ENCODE results near the gene HS1BP3.

Gene HS1BP3

GRCh38 chr2:20588918-20589871, 61.7 kb downstream of the HS1BP3 start:
- no peak for DNase-seq (ENCODE audit: extremely low read depth in 1 of 2, low read depth in 1 of 2)

- no peak for DNase-seq (ENCODE audit: extremely low read depth in 1 of 2, low read depth in 1 of 2)
These were observed 64.9 kb downstream of the HS1BP3 start for GRCh38 chr2:20585710-20586594.

DNA sequence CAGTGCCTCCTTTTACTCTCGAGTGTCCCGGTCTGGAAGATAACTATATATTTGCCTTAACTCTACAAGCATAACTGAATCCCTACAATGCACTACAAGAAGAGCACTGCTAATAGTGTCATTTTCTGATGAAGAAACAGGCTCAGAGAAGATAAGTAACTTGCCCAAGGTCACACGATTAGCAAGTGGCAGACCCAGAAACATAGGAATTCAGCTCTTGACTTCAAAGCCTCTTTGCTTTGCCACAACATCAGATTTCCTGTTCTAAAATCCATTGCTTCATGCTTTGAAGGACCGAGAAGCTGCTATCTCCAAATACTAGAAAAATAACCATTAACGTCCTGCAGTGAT, 65.6 kb downstream of the HS1BP3 start:
- DNase-seq (ENCODE audit: extremely low read depth in 1 of 2, low read depth in 1 of 2) = no peak

DNA sequence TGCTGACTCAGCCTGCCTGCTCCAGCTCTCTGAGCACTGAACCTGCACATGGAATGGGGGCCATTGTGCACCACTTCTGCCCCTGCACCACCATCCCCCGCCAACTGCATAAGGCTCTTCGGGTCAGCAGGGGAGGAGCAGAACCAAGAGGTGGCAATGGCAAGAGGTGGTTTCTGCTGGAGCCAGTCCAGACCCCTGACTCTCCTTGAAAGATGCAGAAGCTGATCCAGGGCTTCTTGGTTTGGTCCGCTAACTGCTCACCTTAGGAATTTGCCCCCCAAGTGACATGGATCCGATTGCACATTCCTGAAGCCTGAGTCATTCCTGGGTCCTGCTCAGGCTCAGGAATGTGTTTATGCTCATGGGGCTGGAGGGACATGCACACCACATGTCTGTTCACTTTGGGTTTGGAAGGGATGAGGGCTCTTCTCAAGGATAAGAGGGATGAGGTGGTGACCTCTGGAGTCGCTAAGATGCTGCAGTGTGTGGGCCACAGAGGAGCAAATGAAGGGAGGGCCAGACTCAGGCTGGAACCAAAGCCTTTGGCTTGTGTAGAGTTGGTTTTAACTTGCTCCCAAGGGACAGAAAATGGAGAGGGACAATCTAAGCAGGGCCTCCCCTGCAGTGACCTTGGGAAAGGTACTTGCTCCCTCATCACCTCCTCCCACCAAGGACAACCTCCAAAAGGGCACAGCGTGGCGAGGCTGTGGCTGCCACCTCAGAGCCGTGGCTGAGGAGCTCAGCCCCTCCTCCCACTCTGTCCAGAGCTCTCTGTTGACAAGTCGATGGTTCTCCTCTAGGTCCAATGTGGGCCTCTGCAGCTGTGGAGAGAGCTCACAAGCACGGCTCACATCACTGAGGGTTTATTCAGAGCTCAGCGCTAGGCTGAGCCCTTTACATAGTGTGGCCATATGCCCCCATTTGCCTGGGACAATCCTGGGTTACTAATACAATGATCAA, 66.2 kb downstream of the HS1BP3 start:
- no peak for DNase-seq (ENCODE audit: extremely low read depth in 1 of 2, low read depth in 1 of 2)

- DNase-seq (ENCODE audit: extremely low read depth in 1 of 2, low read depth in 1 of 2) = no peak
These were observed 66.9 kb downstream of the HS1BP3 start for GRCh38 chr2:20584045-20584398.

GRCh38 chr2:20583425-20583881, 67.4 kb downstream of the HS1BP3 start:
- no peak for DNase-seq (ENCODE audit: extremely low read depth in 1 of 2, low read depth in 1 of 2)

DNA sequence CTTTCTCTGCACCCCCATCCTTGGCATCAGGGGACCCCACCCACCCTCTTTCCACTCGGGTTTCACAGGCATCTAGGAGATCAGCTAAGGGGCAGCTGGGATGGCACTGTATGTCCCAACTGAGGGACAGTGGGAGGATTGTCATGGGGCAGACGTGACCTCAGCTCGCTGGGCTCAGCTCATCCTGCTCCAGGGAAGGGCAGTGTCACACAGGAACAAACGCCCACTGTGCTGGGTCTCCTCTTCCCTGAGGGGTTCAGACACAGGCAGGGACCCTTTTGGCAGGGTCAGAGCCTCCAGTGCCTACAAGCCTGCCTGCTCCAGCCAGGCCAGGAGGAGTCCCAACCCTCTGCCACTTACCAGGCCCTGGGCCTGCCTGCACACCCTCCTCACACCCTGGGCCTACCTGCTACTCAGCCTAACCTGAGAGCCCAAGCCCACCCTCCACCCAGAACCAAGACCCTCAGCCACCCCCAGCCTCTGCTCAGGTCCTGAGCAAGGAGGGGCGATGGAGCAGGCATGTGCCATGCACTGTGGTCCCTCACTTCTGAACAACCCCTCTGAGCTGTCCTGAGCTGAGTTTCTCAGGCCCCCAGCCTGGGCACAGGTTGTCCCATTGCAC, 68.2 kb downstream of the HS1BP3 start:
- no peak for DNase-seq (ENCODE audit: extremely low read depth in 1 of 2, low read depth in 1 of 2)

- no peak for DNase-seq (ENCODE audit: extremely low read depth in 1 of 2, low read depth in 1 of 2)
These were observed 70.0 kb downstream of the HS1BP3 start for GRCh38 chr2:20580690-20581437.

DNA sequence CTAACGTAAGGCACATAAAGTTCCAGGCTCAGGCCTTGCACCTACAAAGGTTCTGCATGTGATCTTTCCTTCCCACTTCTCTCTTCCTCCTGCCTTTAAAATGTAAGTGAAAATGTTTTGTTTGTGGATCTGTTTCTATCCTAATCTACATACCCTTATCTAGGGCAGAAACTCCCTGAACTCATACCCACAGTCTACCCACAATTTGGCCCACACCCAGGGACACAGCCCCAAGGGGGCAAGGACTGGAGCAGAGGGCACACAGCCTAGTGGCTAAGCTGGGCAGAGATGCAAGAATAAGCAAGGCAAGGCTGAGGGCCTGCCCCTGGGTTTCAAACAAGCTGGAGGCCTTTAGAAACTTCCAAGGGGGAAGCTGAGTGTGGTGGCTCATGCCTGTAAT, 71.0 kb downstream of the HS1BP3 start:
- no peak for DNase-seq (ENCODE audit: extremely low read depth in 1 of 2, low read depth in 1 of 2)

DNA sequence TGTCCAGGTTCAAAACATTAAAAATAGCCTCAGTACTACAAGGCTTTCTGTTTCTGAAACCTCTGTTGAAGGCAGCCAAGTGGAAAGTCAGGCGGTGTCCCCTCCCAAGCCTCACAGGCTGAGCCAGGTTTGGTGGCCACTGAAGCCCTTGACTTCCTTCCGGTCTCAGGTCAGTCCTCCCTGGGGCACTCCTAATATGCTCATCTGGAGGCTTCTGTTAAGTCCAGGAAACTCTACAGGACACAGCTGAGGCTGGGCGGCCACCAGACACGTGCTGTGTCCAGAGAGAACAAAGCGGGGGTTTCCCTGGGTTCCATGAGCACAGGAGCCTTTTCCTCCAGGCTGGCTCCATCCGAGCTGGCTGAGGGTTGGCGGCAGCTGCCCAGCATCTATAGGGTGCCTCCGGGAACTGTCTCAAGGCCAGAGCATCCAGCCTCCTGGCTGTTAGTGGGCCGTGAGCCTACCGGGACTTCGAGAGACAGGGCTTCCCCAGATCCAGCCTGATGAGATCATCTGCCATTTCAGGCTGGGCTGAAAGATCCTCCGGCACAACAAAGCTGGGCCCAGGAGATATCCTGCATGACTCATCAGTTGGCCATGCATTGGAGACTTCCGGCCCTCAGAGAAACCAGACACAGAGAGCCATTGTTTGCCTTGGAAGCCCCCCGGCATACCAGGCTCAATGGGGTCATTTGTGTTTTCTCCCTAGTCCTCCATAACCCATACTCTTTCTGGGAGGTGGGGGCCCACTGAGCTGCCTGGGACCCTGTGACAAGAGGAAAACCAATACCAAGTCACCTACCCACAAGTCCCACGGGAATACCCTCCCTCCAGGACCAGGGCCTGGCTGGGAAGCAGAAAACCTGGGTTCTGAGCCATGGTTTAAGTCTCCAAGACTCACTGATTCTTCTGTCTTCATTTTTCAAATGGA, 71.7 kb downstream of the HS1BP3 start:
- no peak for DNase-seq (ENCODE audit: extremely low read depth in 1 of 2, low read depth in 1 of 2)

DNA sequence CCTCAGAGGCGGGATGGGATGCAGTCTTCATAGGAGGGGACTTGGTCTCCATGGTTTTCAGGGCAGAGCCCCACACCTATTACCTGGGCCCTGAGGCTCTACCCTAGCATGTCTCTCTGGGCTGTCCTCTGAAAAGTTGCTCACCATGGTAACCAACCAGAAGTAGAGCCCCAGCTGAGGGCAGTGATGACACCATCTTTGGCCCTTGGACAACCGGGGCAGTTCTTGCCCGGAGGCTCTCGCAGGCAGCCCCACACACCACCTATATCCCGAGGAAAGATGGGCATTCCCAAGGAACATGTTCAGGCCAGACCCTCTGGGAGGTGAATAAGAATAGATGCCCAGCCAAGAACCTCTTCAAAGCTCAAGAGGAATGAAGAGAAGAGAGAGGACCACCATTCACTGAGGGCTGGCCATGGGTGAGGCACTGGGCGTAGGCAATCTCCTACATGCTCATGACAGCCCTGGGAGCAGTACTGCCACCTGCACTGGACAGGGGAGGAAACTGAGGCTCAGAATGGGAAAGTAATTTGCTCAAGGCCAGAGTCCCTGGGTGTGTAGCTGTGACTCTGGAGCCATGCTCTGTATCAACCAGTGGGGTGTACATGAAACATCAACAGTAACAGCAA, 72.5 kb downstream of the HS1BP3 start:
- DNase-seq (ENCODE audit: extremely low read depth in 1 of 2, low read depth in 1 of 2) = no peak

- no peak for DNase-seq (ENCODE audit: extremely low read depth in 1 of 2, low read depth in 1 of 2)
These were observed 73.2 kb downstream of the HS1BP3 start for GRCh38 chr2:20577495-20578235.

GRCh38 chr2:20576598-20577115, 74.2 kb downstream of the HS1BP3 start:
- no peak for DNase-seq (ENCODE audit: extremely low read depth in 1 of 2, low read depth in 1 of 2)

DNA sequence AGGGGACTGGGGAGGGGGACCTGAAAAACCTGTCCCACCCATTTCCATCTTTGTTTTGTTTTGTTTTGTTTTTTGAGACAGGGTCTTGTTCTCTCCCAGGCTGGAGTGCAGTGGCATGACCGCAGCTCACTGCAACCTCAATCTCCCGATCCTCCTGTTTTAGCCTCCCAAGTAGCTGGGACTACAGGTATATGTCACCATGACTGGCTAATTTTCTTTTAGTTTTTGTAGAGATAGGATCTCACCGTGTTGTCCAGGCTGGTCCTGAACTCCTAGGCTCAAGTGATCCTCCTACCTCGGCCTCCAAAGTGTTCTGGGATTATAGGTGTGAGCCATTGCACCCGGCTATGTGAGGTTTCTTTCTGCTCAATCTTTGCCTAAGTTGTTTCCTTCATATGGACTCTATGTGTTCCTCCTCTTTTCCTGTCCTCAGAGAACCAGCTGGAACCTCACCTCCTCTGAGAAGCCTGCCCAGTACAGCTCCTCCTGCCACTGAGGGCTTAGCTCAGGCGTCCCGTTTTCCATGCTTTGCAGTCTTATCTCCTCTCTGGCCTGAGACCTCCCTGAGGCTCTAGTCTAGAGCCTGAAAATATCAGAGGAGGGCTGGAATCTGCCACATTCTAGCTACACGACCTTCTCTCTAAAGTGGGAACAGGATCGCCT, 74.8 kb downstream of the HS1BP3 start:
- DNase-seq (ENCODE audit: extremely low read depth in 1 of 2, low read depth in 1 of 2) = no peak

GRCh38 chr2:20575414-20575813, 75.5 kb downstream of the HS1BP3 start:
- no peak for DNase-seq (ENCODE audit: extremely low read depth in 1 of 2, low read depth in 1 of 2)

GRCh38 chr2:20574930-20575329, 76.0 kb downstream of the HS1BP3 start:
- no peak for DNase-seq (ENCODE audit: extremely low read depth in 1 of 2, low read depth in 1 of 2)

Data from stimulated activated CD8-positive, alpha-beta memory T cell treated with anti-CD3 and anti-CD28 coated beads, Interleukin-7, amount 100 ng/mL, for 48 hours (primary cell).